GM19193 (cell line): Measurements from ENCODE around the gene ZNF428.

Source experiments
- POLR2A ChIP-seq: IDR thresholded peaks from 4 replicates; pipeline ENCODE4 v1.6.1; 2011; ENCODE audit not compliant: insufficient read depth, insufficient read length; ENCODE audit errors: extremely low read depth

Gene ZNF428

DNA sequence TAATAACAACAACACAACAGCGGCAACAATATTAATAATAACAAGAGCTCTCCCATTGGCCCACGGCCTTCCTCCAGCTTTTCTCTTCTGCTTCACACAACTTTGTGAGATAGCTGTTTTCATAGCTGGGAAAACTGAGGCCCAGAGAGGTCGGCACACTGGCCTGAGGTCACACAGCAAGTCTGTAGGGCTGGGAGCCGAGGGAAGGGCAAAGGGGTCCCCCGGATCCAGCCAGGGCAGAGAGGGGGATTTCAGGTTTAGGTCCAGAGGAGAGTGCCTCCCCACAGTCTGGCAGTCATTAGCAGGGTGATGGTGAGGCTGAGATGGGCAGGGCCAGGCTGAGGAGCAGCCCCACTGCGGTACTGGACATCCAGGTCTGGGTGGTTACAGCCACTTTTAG lies 29.2 kb upstream of the ZNF428 start:
- TF ChIP-seq POLR2A: no peak

DNA sequence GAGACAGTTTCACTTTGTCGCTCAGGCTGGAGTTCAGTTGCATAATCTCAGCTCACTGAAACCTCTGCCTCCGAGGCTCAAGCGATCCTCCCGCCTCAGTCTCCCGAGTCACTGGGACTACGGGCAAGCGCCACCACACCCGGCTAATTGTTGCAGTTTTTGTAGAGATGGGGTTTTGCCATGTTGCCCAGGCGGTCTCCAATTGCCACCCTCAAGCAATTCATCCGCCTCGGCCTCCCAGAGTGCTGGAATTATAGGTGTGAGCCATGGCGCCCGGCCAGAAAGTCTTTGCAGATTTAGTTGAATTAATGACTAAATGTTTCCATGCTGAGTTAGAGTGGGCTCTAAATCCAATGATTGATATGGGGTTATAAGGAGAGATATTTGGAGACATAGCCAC lies 24.8 kb upstream of the ZNF428 start:
- no peak for TF ChIP-seq POLR2A

DNA sequence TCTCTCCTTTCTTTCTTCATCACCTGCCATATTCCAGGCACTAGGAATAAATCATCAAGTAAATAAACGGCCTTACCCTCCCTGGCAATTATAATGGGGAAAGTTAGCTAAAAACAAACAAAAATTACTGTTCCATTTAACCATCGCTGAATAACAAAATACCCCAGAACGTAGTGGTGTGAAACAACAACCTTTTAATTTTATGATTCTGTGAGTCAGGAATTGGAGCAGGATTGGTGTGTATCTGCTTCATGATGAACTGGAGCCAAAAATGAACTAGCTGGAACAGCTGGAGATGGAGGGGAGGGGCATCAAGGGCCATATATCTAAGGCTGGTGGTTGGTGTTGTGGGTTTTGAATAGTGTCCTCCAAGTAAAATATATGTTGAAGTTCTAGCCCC lies 23.9 kb upstream of the ZNF428 start:
- TF ChIP-seq POLR2A: no peak

DNA sequence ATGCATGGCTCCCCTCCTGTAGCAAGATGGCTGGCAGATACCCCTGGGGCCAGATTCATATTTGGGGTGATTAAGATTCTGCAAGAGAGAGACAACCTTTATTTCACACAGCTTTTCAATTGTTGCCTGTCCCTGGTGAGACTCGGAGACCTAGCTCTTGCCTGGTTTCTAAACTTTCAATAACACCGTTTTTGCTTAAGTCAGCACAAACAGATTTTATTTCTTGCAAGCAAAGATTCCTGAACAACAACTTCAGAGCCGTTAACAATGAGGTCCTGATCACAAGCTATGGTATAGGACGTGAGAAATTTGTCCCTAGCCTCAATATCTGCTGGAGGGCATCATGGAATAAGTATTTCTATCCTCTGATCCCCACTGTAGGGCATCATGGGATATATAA lies 23.1 kb upstream of the ZNF428 start:
- no peak for TF ChIP-seq POLR2A

DNA sequence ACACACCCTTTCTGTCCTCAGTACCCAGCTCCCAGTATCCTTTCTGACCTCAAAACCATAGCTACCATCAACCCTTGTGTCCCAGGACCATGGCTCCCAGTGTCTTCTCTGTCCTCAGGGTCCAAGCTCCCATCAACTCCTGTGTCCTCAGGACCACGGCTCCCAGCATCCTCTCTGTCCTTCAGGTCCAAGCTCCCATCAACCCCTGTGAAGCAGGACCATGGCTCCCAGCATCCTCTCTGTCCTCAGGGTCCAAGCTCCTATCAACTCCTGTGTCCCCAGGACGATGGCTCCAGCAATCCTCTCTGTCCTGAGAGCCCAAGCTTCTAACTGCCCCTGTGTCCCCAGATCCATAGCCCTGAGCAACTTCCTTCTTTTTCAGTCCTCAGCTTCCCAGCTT lies 21.9 kb upstream of the ZNF428 start:
- TF ChIP-seq POLR2A: no peak

DNA sequence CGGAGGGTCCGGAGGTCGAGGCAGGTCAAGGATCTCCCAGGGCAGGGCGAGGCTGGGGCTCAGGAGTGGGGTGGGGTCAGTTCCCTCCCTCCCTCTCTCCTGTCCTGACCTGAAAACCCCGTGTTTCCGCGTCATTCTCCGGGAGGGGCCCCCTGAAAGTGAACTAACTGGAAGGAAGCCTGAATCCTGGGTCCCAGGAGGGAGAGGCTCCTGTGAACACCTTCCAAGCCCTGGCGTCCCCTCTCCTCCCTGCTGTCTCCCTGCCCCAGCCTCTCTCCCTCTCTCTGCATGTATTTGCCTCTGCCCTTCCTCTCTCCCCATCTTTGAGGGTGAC lies 21.0 kb upstream of the ZNF428 start:
- no peak for TF ChIP-seq POLR2A

DNA sequence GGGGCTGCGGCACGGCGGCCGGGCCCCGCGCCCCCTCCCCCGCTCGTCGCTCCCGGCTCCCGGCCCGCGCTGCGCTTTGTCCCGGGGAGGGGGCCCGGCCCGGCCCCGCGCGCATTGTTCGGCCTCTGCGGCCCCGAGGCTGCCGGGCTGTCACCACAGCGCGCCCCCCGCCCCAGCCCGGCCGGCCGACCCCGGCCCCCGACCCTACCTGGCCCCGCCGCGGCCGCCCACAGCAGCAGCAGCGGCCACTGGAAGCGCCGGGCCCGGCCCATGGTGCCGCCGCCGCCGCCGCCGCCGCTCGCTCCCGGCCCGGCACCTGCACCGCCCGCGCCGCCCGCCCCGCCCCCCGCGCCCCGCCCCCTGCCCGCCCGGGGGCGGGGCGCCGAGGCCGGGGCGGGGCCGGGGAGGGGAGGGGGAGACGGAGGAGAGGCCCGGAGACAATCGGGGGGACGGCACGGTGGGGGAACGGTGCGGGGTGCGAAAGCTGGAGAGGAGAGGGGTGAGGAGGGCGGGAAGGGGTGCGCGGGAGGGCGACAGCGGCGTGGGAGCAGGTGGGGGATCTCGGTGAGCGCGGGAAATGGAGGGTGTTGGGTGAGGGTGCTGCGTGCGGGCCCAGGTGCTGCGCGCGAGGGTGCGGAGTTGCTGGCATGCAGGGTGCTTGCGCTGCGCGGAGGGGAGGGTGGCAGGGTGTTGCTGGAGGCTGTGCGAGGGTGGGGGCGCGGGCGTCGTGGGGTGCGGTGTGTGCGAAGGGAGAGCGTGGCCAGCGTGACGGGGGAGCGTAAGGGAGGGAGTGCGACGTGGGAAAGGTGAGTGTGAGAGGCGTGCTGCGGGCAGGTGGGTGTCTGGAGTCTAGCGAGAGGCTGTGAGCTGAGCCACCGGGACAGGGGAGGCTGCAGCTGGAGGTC lies 20.3 kb upstream of the ZNF428 start, which contains the start of gene CADM4:
TSS of gene CADM4 (minus strand) at position 332 of the 905 bp plus-strand sequence. CDS start at position 272, 60 bp downstream.
- TF ChIP-seq POLR2A: no peak

DNA sequence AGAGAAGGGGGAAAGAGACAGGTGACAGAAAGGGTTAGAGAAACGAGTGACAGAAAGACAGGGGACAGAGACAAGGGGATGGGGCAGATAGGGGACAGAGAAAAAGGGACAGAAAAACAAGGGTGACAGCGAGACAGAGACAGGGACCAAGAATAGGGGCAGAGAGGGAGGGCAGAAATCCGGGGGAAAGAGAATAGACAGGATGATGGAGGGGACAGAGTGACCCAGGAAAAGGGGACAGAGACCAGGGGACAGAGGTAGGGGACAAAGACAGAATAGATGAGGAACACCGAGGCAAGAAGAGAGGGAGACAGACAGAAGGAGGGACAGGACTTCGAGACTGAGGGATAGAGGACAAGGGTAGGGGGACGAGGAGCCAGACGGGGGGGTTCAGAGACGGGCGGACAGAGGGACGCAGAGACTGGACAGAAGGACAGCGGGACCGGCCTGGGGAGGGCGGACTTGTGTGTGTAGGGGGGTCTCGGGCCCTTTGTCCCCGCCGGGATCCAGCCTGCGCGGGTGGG lies 19.6 kb upstream of the ZNF428 start:
- TF ChIP-seq POLR2A: no peak

DNA sequence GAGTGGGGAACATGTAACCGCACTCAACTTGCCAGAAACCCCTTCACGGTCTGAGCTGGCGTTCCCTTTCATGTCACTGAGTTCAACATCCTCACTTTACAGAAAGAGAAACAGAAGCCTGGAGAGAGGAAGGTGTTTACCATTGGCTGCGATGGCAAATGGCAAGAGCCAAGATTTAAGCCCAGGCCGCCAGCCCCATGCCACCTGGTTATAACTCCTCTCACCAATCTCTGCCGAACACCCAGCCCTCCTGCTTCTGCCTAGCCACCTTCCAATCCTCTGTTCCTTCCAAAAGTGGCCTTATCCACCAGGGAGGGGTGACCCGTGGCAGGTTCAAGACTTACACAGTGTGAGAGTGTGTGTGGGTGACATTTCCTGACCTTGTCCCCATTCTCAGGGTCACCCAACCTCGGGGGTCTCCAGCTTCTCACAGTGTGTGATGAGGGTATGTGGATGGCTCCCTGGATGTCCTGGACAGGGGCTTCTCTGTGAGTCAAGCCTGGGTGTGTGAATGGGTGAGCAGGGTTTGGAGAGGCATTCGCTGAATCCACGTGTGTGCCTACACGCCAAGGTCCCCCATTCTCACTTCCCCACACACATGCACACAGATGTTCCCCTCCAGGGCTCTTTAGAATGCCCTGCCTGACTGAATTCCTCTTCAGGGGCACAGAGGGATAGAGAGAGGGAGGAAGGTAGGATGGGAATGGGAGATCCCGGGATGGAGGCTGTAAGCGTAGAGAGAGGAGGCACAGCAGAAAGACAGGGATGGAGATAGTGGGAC lies 19.0 kb upstream of the ZNF428 start:
- TF ChIP-seq POLR2A: no peak

DNA sequence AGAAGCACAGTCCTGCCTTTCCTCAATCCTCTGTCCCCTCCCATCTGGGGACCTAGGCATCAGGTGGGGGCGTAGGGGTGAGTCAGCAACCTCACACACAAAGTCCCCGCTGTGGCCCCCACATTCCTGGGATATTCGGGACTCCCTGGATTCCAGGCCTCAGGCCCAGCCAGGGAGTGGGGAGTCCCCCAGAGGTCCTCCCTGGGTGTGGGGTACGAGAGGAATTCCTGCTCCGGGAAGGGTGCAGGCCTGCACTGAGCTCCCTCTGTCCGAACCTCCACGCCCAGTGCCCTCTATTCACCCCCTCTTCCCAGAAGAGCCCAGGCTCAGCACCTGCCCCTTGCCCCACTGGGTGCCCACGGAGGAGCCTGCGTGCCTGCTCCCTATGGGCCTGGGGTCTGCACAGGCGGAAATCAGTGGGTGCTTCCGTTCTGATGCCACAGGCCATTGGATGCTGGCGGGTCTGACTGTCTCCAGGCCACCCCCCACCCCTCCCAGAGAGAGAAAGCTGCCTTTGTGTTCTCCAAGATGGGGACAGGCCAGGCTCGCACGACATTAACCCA lies 16.8 kb upstream of the ZNF428 start:
- TF ChIP-seq POLR2A: no peak

DNA sequence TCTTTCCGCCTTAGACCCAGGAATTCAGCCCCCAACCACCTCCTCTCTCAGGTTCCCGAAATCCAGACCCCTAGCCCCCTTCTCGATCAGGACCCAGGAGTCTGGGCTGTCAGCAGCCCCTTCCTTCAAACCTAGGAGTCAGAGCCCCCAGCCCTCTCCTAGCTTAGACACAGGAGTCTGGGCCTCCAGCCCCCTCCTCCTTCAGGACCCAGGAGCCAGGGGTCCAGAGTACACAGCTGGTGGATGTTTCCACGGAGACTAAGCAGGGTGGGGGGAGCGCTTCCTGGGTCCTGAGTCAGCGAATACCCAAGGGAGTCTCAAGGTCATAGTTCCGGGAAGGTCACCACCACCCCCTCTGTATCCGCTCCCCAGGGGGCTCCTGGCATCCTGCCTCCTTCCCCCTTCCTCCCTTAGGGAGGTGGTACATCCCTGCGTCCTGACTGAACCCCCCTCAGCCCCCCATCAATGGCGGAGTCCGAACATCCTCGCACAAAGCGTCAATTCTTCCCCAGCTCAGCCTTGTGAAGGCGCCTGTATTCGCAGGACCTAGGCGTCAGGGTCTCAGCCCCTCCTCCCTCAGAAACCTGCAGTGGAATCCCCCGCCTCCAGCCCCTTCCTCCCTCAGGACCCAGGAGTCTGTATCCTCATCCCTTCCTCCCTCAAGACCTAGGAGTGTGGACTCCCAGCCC lies 15.6 kb upstream of the ZNF428 start:
- TF ChIP-seq POLR2A: no peak

DNA sequence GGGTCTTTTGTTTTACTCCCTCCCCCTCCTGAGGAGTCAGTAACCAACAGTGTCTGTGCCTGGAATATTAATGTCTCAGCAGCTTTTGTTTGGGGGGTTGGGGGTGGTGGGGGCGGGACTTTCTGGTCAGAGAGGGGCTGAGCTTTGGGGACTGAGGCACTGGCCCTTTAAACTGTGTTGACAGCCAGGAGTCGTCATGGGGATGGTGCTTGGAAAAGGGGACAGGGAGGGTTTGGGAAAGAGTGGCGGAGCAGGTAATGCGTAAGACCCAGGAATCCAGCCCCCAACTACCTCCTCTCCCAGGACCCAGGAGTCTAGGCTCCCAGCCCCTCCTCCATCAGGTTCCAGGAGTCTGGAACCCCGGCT lies 15.1 kb upstream of the ZNF428 start:
- TF ChIP-seq POLR2A: no peak

DNA sequence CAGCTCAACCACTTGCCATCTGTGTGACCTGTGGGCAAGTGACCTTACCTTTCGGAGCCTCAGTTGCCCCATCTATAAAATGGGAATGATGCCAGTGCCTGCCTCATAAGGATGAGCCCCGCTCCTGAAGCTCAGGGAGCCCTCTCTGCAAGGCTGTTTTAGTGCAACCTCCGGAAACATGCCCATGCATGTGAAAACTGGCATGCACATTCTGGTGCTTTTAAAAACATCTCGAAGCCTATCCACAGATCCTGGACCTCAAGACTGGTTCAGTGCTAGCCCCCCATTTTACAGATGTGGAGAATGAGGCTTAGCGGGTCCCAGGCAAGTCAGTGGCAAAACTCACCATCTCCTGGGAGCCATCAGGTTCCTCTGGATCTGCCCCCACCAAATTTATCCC lies 14.6 kb upstream of the ZNF428 start:
- TF ChIP-seq POLR2A: no peak

DNA sequence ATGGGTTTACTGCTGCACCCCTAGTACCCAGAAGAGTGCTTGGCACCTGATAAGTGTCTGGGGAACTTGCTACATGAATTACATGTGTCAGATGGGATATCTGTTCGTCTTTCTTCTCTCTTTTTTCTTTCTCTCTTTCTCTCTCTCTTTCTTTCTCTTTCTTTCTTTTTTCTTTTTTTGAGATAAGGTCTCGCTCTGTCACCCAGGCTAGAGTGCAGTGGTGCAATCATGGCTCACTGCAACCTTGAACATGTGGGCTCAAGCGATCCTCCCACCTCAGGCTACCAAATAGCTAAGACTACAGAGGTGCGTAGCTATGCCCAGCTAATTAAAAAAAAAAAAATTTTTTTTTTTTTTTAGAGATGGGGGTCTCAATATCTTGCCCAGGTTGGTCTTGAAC lies 14.1 kb upstream of the ZNF428 start:
- no peak for TF ChIP-seq POLR2A

DNA sequence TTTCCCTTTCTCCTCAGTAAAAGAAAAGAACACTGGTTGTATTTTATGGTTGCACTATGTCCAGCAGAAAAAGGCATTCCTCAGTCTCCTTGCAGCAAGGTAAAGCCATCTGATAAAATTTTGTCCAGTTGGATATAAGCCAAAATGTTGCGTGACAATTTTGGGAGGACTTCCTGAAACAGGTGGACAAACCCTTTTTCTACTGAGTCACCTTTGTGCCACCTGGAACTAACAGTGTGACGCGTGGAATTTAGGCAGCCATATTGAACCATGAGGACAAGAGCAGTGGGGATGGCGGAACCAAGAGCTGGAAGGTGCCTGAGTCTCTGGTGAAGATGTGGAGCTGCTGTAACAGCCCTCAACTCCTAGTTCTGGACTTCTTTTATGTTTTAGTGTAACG lies 12.1 kb upstream of the ZNF428 start:
- no peak for TF ChIP-seq POLR2A
